ENCODE measurements around the gene RUFY3. TPM values are rescaled to one million over a fixed set of nuclear protein-coding genes. Genes with fewer than 3 reads are reported as not detected.
A peak's percentile ranks its signal among the peaks of the same experiment; 100 is the strongest.

Gene RUFY3
- total and polyA plus RNA-seq, 2 of the 13 experiments (the other 11 are each of a cell fraction or from before 2014, with no cell fraction given) = 17.9 to 25.3 TPM

DNA sequence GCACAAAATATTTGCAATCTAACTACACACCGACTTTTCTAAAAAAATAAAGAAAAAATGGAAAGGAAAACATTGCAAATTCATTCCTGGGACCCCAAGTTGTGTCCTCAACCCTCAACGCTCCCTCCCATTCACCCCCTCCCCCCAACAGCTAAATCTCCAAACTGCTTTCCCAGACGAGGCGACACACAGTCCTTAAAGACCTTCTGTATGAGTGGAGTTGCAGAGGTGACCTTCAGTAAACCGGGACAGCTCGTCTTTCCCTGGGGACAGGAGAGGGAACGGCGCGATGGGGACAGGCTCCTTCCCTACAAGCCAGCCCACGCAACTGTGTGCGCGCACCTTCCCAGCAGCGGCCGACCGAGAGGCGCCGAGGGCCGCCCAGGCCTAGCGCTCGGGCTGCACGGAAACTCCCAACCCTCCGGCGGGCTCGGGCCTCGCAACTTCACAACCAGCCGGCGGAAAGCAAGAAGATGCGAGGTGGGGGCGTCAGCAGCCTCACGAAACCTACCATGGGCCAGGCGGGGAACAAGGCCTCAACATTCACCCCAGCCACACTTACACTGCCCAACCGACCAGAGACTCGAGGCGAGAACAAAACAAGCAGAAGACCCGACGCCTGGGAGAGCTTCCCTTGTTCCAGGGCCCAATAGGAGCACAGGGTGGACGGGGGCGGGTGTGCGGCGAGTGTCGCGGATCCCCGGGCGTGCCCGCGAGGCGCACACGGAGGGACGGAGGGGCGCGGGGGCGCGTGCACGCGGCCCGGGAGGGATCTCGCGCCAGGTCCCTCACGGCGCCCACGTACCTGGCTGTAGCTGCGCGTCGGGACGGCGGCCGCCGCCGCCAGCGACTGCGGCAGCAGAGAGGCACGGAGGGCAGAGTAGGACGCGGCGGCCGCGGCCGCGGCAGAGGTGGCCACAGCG lies 117.2 kb downstream of the RUFY3 start (continued):
- no peak; the same call in 1 of the 2 replicates for TF ChIP-seq ZNF713 (CRISPR knock-in tag; IDR thresholded peaks at IDR 0.05)
- TF ChIP-seq, protein P1, sequence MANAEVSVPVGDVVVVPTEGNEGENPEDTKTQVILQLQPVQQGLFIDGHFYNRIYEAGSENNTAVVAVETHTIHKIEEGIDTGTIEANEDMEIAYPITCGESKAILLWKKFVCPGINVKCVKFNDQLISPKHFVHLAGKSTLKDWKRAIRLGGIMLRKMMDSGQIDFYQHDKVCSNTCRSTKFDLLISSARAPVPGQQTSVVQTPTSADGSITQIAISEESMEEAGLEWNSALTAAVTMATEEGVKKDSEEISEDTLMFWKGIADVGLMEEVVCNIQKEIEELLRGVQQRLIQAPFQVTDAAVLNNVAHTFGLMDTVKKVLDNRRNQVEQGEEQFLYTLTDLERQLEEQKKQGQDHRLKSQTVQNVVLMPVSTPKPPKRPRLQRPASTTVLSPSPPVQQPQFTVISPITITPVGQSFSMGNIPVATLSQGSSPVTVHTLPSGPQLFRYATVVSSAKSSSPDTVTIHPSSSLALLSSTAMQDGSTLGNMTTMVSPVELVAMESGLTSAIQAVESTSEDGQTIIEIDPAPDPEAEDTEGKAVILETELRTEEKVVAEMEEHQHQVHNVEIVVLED (CRISPR knock-in tag; IDR thresholded peaks at IDR 0.05; ENCODE audit: borderline replicate concordance) = no peak
- peak; percentile 64 for TF ChIP-seq ZNF451 (CRISPR knock-in tag; IDR thresholded peaks at IDR 0.05)
- TF ChIP-seq NR2C2 (CRISPR knock-in tag; IDR thresholded peaks at IDR 0.05; ENCODE audit: borderline replicate concordance) = peak; percentile 51; the same call in 1 of the 2 replicates
- peak; percentile 56; the same call in 1 of the 2 replicates for TF ChIP-seq ZNF607 (CRISPR knock-in tag; IDR thresholded peaks at IDR 0.05; ENCODE audit: borderline replicate concordance)
- peak; percentile 64; the same call in 1 of the 2 replicates for TF ChIP-seq IRX3 (CRISPR knock-in tag; IDR thresholded peaks at IDR 0.05; ENCODE audit: borderline replicate concordance, low read depth)
- TF ChIP-seq SAP130 (CRISPR knock-in tag; IDR thresholded peaks at IDR 0.05; ENCODE audit: low read depth) = peak; percentile 40; the same call in 1 of the 2 replicates
- TF ChIP-seq SPEN (CRISPR knock-in tag; IDR thresholded peaks at IDR 0.05; ENCODE audit: low read depth) = peak; percentile 31
- TF ChIP-seq ZNF564 (CRISPR knock-in tag; IDR thresholded peaks at IDR 0.05) = no peak; the same call in 1 of the 2 replicates
- TF ChIP-seq, protein P2, sequence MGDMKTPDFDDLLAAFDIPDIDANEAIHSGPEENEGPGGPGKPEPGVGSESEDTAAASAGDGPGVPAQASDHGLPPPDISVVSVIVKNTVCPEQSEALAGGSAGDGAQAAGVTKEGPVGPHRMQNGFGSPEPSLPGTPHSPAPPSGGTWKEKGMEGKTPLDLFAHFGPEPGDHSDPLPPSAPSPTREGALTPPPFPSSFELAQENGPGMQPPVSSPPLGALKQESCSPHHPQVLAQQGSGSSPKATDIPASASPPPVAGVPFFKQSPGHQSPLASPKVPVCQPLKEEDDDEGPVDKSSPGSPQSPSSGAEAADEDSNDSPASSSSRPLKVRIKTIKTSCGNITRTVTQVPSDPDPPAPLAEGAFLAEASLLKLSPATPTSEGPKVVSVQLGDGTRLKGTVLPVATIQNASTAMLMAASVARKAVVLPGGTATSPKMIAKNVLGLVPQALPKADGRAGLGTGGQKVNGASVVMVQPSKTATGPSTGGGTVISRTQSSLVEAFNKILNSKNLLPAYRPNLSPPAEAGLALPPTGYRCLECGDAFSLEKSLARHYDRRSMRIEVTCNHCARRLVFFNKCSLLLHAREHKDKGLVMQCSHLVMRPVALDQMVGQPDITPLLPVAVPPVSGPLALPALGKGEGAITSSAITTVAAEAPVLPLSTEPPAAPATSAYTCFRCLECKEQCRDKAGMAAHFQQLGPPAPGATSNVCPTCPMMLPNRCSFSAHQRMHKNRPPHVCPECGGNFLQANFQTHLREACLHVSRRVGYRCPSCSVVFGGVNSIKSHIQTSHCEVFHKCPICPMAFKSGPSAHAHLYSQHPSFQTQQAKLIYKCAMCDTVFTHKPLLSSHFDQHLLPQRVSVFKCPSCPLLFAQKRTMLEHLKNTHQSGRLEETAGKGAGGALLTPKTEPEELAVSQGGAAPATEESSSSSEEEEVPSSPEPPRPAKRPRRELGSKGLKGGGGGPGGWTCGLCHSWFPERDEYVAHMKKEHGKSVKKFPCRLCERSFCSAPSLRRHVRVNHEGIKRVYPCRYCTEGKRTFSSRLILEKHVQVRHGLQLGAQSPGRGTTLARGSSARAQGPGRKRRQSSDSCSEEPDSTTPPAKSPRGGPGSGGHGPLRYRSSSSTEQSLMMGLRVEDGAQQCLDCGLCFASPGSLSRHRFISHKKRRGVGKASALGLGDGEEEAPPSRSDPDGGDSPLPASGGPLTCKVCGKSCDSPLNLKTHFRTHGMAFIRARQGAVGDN (CRISPR knock-in tag; IDR thresholded peaks at IDR 0.05) = peak; percentile 75
- no peak for TF ChIP-seq STAG1 (CRISPR knock-in tag; IDR thresholded peaks at IDR 0.05)
- peak; percentile 53 for TF ChIP-seq KDM2A (CRISPR knock-in tag; IDR thresholded peaks at IDR 0.05; ENCODE audit: borderline replicate concordance, low read depth)
- no peak for TF ChIP-seq NFE2L2 (IDR thresholded peaks at IDR 0.05; ENCODE audit: low read length)
- TF ChIP-seq MED1 (CRISPR knock-in tag; IDR thresholded peaks at IDR 0.05) = peak; percentile 16; the same call in 1 of the 2 replicates
- no peak for TF ChIP-seq ZNF550 (CRISPR knock-in tag; IDR thresholded peaks at IDR 0.05; ENCODE audit: borderline replicate concordance)
- no peak for TF ChIP-seq ZNF367 (CRISPR knock-in tag; IDR thresholded peaks at IDR 0.05; ENCODE audit: borderline replicate concordance)
- TF ChIP-seq, protein P3, sequence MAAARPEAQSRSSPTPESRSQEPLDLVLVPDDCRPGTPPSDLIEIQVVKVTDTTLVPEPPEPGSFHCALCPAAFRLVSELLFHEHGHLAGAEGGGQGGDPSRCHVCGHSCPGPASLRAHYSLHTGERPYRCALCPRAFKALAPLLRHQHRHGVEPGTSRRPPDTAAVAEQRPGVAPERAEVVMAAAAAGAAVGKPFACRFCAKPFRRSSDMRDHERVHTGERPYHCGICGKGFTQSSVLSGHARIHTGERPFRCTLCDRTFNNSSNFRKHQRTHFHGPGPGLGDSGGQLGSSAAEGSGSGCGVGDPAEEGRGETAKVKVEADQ (CRISPR knock-in tag; IDR thresholded peaks at IDR 0.05; ENCODE audit: borderline replicate concordance) = peak; percentile 43; the same call in 1 of the 2 replicates
- 0 out of 2 replicates have a peak, but pooled peaks have one; percentile 61 for TF ChIP-seq ZNF792 (CRISPR knock-in tag; IDR thresholded peaks at IDR 0.05)
- TF ChIP-seq ARHGAP35 (CRISPR knock-in tag; IDR thresholded peaks at IDR 0.05; ENCODE audit: borderline replicate concordance) = 0 out of 2 replicates have a peak, but pooled peaks have one; percentile 43
- TF ChIP-seq, protein P4, sequence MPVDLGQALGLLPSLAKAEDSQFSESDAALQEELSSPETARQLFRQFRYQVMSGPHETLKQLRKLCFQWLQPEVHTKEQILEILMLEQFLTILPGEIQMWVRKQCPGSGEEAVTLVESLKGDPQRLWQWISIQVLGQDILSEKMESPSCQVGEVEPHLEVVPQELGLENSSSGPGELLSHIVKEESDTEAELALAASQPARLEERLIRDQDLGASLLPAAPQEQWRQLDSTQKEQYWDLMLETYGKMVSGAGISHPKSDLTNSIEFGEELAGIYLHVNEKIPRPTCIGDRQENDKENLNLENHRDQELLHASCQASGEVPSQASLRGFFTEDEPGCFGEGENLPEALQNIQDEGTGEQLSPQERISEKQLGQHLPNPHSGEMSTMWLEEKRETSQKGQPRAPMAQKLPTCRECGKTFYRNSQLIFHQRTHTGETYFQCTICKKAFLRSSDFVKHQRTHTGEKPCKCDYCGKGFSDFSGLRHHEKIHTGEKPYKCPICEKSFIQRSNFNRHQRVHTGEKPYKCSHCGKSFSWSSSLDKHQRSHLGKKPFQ (CRISPR knock-in tag; IDR thresholded peaks at IDR 0.05; ENCODE audit: insufficient replicate concordance) = peak; percentile 25
